Measurements from ENCODE around the gene THUMPD2.

THUMPD2 gene

GRCh38 chr2:39816428-39816827 is 37.4 kb upstream of the THUMPD2 start:
- Histone ChIP-seq H3K36me3 (replicated peaks; ENCODE audit: insufficient read depth, low read length) (no peaks in the 10 kb centered on the region), H3K4me3 (ENCODE audit: low read length) (no peak overlapping the region), H3K79me2 (ENCODE audit: low read length) (no peaks in the 10 kb centered on the region), H3K4me2 (ENCODE audit: low read depth, low read length) (no peak overlapping the region), H3K9me2 (replicated peaks; ENCODE audit: insufficient read depth, low read length) (no peaks in the 10 kb centered on the region), H3F3A (ENCODE audit: insufficient read depth, low read length) (no peaks in the 10 kb centered on the region), H3K27me3 (replicated peaks; ENCODE audit: insufficient read depth, low read length) (no peaks in the 10 kb centered on the region), H3K4me1 (ENCODE audit: low read length) (no peaks in the 10 kb centered on the region), H2AFZ (ENCODE audit: low read length) (no peak overlapping the region), H3K27ac (ENCODE audit: low read length) (no peak overlapping the region), H4K20me1 (ENCODE audit: insufficient read depth, low read length) (no peaks in the 10 kb centered on the region), H3K9ac (ENCODE audit: low read length) (no peak overlapping the region), H3K9me3 (replicated peaks; ENCODE audit: insufficient read depth, low read length) (no peaks in the 10 kb centered on the region)
- no peak for TF ChIP-seq EZH2 (optimal IDR thresholded peaks at IDR 0.05; ENCODE audit: low read depth, low read length)
- no peak for TF ChIP-seq EZH2phosphoT487 (IDR thresholded peaks at IDR 0.05; ENCODE audit: low read length)
- no peak for TF ChIP-seq CTCF (IDR thresholded peaks at IDR 0.05; ENCODE audit: low read length)
- no peak for DNase-seq

- Histone ChIP-seq H3K4me1 (ENCODE audit: low read length) (no peaks in the 10 kb centered on the region), H3K27ac (ENCODE audit: low read length) (no peak overlapping the region)
Measured at GRCh38 chr2:39805936-39806608, 27.0 kb upstream of the THUMPD2 start.

GRCh38 chr2:39803839-39804238 is 24.8 kb upstream of the THUMPD2 start:
- no peaks in the 10 kb centered on the region for H3K9me2 ChIP-seq (replicated peaks; ENCODE audit: insufficient read depth, low read length)
- no peaks in the 10 kb centered on the region for H3K27me3 ChIP-seq (replicated peaks; ENCODE audit: insufficient read depth, low read length)
- H2AFZ ChIP-seq (ENCODE audit: low read length): no peak overlapping the region
- no peak overlapping the region for H3K4me3 ChIP-seq (ENCODE audit: low read length)
- H3F3A ChIP-seq (ENCODE audit: insufficient read depth, low read length): no peaks in the 10 kb centered on the region
- no peaks in the 10 kb centered on the region for H4K20me1 ChIP-seq (ENCODE audit: insufficient read depth, low read length)
- no peaks in the 10 kb centered on the region for H3K9me3 ChIP-seq (replicated peaks; ENCODE audit: insufficient read depth, low read length)
- H3K79me2 ChIP-seq (ENCODE audit: low read length): no peaks in the 10 kb centered on the region
- no peaks in the 10 kb centered on the region for H3K36me3 ChIP-seq (replicated peaks; ENCODE audit: insufficient read depth, low read length)
- no peak for DNase-seq
- no peak overlapping the region for H3K4me2 ChIP-seq (ENCODE audit: low read depth, low read length)
- TF ChIP-seq EZH2phosphoT487 (IDR thresholded peaks at IDR 0.05; ENCODE audit: low read length): no peak
- no peak for TF ChIP-seq EZH2 (optimal IDR thresholded peaks at IDR 0.05; ENCODE audit: low read depth, low read length)
- TF ChIP-seq CTCF (IDR thresholded peaks at IDR 0.05; ENCODE audit: low read length): no peak
- H3K4me1 ChIP-seq (ENCODE audit: low read length): no peaks in the 10 kb centered on the region
- H3K9ac ChIP-seq (ENCODE audit: low read length): no peak overlapping the region
- H3K27ac ChIP-seq (ENCODE audit: low read length): no peak overlapping the region

More at GRCh38 chr2:39805936-39806608, 27.0 kb upstream of the THUMPD2 start:
- no peak overlapping the region for H3K9ac ChIP-seq (ENCODE audit: low read length)
- no peaks in the 10 kb centered on the region for H3F3A ChIP-seq (ENCODE audit: insufficient read depth, low read length)
- no peaks in the 10 kb centered on the region for H3K9me2 ChIP-seq (replicated peaks; ENCODE audit: insufficient read depth, low read length)
- H3K36me3 ChIP-seq (replicated peaks; ENCODE audit: insufficient read depth, low read length): no peaks in the 10 kb centered on the region
- no peak overlapping the region for H2AFZ ChIP-seq (ENCODE audit: low read length)
- DNase-seq: no peak
- no peaks in the 10 kb centered on the region for H3K27me3 ChIP-seq (replicated peaks; ENCODE audit: insufficient read depth, low read length)
- no peaks in the 10 kb centered on the region for H4K20me1 ChIP-seq (ENCODE audit: insufficient read depth, low read length)
- no peak overlapping the region for H3K4me2 ChIP-seq (ENCODE audit: low read depth, low read length)
- H3K79me2 ChIP-seq (ENCODE audit: low read length): no peaks in the 10 kb centered on the region
- no peak for TF ChIP-seq CTCF (IDR thresholded peaks at IDR 0.05; ENCODE audit: low read length)
- no peak for TF ChIP-seq EZH2 (optimal IDR thresholded peaks at IDR 0.05; ENCODE audit: low read depth, low read length)
- no peak for TF ChIP-seq EZH2phosphoT487 (IDR thresholded peaks at IDR 0.05; ENCODE audit: low read length)
- no peak overlapping the region for H3K4me3 ChIP-seq (ENCODE audit: low read length)
- H3K9me3 ChIP-seq (replicated peaks; ENCODE audit: insufficient read depth, low read length): no peaks in the 10 kb centered on the region
